HEK293T (cell line): Measurements from ENCODE around the gene MME.

ENCODE experiments used
- BHLHE40 ChIP-seq: fragments of 450-650 bp; IDR thresholded peaks from 2 replicates; pipeline ENCODE4 v1.6.1; 2016; ENCODE audit warnings: mild to moderate bottlenecking, moderate library complexity, borderline replicate concordance
- ELF4 ChIP-seq: fragments of 450-650 bp; IDR thresholded peaks from 2 replicates; pipeline ENCODE4 v1.6.1; 2017; ENCODE audit warnings: antibody characterized with exemption
- FOXA1 ChIP-seq: fragments of 450-650 bp; IDR thresholded peaks from 2 replicates; pipeline ENCODE4 v1.6.1; 2016; ENCODE audit warnings: mild to moderate bottlenecking
- HDGF ChIP-seq: fragments of 450-650 bp; IDR thresholded peaks from 2 replicates; pipeline ENCODE4 v1.6.1; 2017; ENCODE audit warnings: antibody characterized with exemption, borderline replicate concordance
- LEF1 ChIP-seq: fragments of 450-650 bp; IDR thresholded peaks from 2 replicates; pipeline ENCODE4 v1.6.1; 2017; ENCODE audit warnings: mild to moderate bottlenecking, borderline replicate concordance
- NFRKB ChIP-seq: fragments of 450-650 bp; IDR thresholded peaks from 2 replicates; pipeline ENCODE4 v1.6.1; 2016; ENCODE audit warnings: mild to moderate bottlenecking, moderate library complexity
- SP1 ChIP-seq: fragments of 450-650 bp; IDR thresholded peaks from 2 replicates; pipeline ENCODE4 v1.6.1; 2017
- SUZ12 ChIP-seq: fragments of 450-650 bp; IDR thresholded peaks from 2 replicates; pipeline ENCODE4 v1.6.1; 2016; ENCODE audit warnings: mild to moderate bottlenecking
- TARDBP ChIP-seq: fragments of 450-650 bp; IDR thresholded peaks from 2 replicates; pipeline ENCODE4 v1.6.1; 2016
- ZNF384 ChIP-seq: fragments of 450-650 bp; IDR thresholded peaks from 2 replicates; pipeline ENCODE4 v1.6.1; 2016

- TF ChIP-seq BHLHE40 (no peak), SUZ12 (no peak), ZNF384 (no peak), ELF4 (no peak), LEF1 (no peak), TARDBP (no peak), SP1 (no peak), NFRKB (no peak), HDGF (no peak), FOXA1 (no peak)
Measured at GRCh38 chr3:155070316-155070715, 9.8 kb upstream of the MME start.
